ENCODE results near the gene UMOD.

DNA sequence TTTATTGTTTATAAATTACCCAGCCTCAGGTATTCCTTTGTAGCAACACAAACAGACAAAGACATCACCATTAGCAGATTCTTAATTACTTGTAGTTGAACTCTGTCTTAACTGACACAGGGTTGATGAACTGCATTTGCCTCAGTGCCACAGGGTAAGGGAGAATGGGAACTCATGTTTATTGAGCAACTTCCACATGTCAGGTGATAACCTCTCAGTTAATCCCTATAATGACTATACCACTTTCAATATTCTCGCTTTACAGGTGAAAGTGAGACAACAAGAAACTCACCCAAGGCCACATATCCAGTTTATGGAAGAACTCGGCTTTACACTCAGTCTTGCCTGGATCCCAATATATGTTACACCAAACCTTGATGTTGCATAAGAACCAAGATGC, 43.4 kb upstream of the UMOD start:
- no peak for TF ChIP-seq MTA2 (IDR thresholded peaks at IDR 0.05; ENCODE audit: low read depth)
- no peak for TF ChIP-seq NRF1 (conservative IDR thresholded peaks at IDR 0.05 in 1 of 2, IDR thresholded peaks at IDR 0.05 in 1 of 2)
- TF ChIP-seq, protein P1, sequence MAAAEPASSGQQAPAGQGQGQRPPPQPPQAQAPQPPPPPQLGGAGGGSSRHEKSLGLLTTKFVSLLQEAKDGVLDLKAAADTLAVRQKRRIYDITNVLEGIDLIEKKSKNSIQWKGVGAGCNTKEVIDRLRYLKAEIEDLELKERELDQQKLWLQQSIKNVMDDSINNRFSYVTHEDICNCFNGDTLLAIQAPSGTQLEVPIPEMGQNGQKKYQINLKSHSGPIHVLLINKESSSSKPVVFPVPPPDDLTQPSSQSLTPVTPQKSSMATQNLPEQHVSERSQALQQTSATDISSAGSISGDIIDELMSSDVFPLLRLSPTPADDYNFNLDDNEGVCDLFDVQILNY (CRISPR knock-in tag; IDR thresholded peaks at IDR 0.05) = no peak
- TF ChIP-seq HIVEP1 (CRISPR knock-in tag; IDR thresholded peaks at IDR 0.05) = no peak
